GM18498 (cell line): ENCODE results near the gene ITFG1.
"Not testable (repeated sequence)": the region's sequence is repeated elsewhere in the genome, so short reads cannot be mapped to it uniquely, and the experiment has no call there.

Experiments used
- ATAC-seq: cut with Tn5 transposase; IDR thresholded peaks from one replicate; pipeline ENCODE4 v1.9.1; 2021; ENCODE audit warnings: mild to moderate bottlenecking, moderate library complexity; ENCODE audit not compliant: unreplicated experiment

Gene ITFG1

GRCh38 chr16:47258874-47259461 lies 201.9 kb downstream of the ITFG1 start:
- ATAC-seq = no peak

GRCh38 chr16:47254756-47255155 lies 206.1 kb downstream of the ITFG1 start:
- no peak for ATAC-seq

- no peak for ATAC-seq
Measured at GRCh38 chr16:47250983-47251382, 209.9 kb downstream of the ITFG1 start.

- ATAC-seq = no peak
Measured at GRCh38 chr16:47247690-47248089, 213.2 kb downstream of the ITFG1 start.

- no peak for ATAC-seq
Measured at GRCh38 chr16:47244206-47244605, 216.7 kb downstream of the ITFG1 start.

GRCh38 chr16:47241061-47241460 lies 219.8 kb downstream of the ITFG1 start:
- ATAC-seq = no peak

GRCh38 chr16:47236716-47237115 lies 224.1 kb downstream of the ITFG1 start:
- ATAC-seq = no peak

- ATAC-seq = no peak
Measured at GRCh38 chr16:47230296-47230695, 230.6 kb downstream of the ITFG1 start.

GRCh38 chr16:47229053-47230050 lies 231.5 kb downstream of the ITFG1 start:
- no peak for ATAC-seq

GRCh38 chr16:47228241-47228640 lies 232.6 kb downstream of the ITFG1 start:
- no peak for ATAC-seq

GRCh38 chr16:47213761-47214440 lies 247.0 kb downstream of the ITFG1 start:
- no peak for ATAC-seq

- ATAC-seq = no peak
Measured at GRCh38 chr16:47211218-47211617, 249.6 kb downstream of the ITFG1 start.

- ATAC-seq = no peak
Measured at GRCh38 chr16:47204736-47205504, 255.9 kb downstream of the ITFG1 start.

- not testable (repeated sequence) for ATAC-seq
Measured at GRCh38 chr16:47203433-47203832, 257.4 kb downstream of the ITFG1 start.

- ATAC-seq = no peak
Measured at GRCh38 chr16:47198180-47198575, 262.7 kb downstream of the ITFG1 start.

GRCh38 chr16:47197536-47198179 lies 263.2 kb downstream of the ITFG1 start:
- no peak for ATAC-seq

- no peak for ATAC-seq
Measured at GRCh38 chr16:47196457-47196856, 264.4 kb downstream of the ITFG1 start.

GRCh38 chr16:47182318-47182717 lies 278.5 kb downstream of the ITFG1 start:
- ATAC-seq = no peak

GRCh38 chr16:47181066-47181465 lies 279.8 kb downstream of the ITFG1 start:
- not testable (repeated sequence) for ATAC-seq

GRCh38 chr16:47180073-47180472 lies 280.8 kb downstream of the ITFG1 start:
- no peak for ATAC-seq
